Activated CD8-positive, alpha-beta memory T cell treated with anti-CD3 and anti-CD28 coated beads for 36 hours (primary cell): ENCODE data around the gene IKZF2. TPM values are rescaled to one million over a fixed set of nuclear protein-coding genes. Genes with fewer than 3 reads are reported as not detected.

Experiments
- CTCF ChIA-PET: fragments of 350-600 bp; sonication (Branson Sonifier 250); formaldehyde crosslinking; loops from one replicate; lab custom pipeline; 2021; ENCODE audit warnings: antibody characterized with exemption; lab: Charles Lee
- POLR2A ChIA-PET: fragments of 350-600 bp; sonication (Branson Sonifier 250); formaldehyde crosslinking; loops from one replicate; lab custom pipeline; 2021; ENCODE audit warnings: antibody characterized with exemption; lab: Charles Lee
- total RNA-seq, 2 experiments: library from RNA; stranded (reverse); gene quantifications; one replicate each; pipeline ENCODE4 v1.2.3, GENCODE V29; 2021

Gene IKZF2
- total RNA-seq, 2 experiments from 2014 or later = 8.3 to 8.8 TPM

DNA sequence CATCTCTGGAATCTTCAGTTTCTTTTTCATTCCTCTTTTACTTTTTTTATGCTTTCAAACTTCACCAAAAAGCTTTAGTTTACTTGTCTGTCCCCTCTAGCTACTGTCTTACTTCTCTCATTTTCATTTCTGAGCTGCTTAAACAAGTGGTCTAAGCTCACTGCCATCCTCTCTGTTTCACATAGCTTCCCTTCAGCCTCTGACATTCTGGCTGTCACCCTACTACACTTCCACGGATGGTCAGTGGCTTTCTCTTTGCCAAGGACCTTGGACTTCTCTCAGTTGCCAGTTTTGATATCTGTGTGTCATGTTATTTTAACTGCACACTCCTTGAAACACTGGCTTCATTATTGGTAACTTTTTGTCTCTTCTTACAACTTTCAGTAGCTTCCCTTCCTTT is 176.1 kb downstream of the IKZF2 start:
- ChIA-PET POLR2A (no interaction called here), CTCF (no interaction called here)

DNA sequence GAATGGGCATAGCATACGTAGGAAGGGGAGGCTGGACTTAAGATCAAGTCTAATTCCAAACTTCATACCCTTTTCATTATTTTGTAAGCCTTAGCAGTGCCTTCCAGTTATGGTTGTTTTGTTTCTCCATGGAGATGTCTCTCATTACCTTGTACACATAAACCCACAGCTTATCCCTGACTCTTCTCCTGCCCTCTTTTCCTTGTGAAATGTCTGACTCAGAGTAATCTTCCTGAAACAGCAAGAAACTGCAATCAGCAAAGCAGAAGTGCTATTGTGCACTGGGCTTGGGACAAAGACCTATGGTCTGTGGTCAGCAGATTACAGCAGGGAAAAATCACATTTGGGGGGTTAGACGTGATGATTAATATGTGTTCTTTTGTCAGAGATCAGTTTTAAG is 176.7 kb downstream of the IKZF2 start:
- POLR2A ChIA-PET = no interaction called here

DNA sequence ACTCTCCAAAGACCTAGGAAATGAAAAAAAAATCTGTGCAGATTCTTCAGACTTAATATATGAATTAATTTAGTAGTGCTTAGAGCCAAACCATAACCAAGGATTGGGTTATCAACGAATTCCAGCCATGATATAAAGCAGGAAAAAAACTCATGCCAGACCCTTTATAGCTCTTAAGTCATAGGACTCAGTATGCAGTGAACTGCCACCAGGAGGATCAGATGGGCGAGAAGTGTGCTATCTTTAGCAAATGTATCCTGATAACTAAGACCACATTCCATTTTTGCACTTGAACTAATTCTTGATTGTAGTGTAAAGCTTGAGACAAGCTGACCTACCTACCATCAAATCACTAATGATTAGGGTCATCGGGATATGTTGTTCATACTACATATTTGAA is 178.1 kb downstream of the IKZF2 start:
- CTCF ChIA-PET = no interaction called here
- POLR2A ChIA-PET = no interaction called here

More for the DNA sequence above, 176.7 kb downstream of the IKZF2 start:
- CTCF ChIA-PET = no interaction called here

DNA sequence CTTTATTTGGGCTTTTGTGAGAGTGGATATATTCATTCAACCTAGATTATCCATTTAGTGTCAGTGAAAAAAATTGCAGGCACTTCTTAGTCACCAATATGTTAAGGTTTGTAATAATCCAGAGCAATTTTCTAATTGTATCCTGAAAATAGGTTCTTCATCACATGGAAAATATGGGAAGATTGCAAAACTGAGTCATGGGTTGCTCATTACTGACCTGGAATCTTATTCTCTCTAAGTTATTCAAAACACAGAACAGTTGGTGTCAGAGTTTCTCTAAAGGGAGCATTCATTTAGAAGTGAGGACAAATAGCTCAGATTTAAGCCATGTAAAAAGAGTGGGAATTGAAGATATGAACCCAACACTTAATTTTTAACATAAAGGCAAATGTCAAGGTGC is 181.3 kb downstream of the IKZF2 start:
- ChIA-PET CTCF (no interaction called here), POLR2A (no interaction called here)

DNA sequence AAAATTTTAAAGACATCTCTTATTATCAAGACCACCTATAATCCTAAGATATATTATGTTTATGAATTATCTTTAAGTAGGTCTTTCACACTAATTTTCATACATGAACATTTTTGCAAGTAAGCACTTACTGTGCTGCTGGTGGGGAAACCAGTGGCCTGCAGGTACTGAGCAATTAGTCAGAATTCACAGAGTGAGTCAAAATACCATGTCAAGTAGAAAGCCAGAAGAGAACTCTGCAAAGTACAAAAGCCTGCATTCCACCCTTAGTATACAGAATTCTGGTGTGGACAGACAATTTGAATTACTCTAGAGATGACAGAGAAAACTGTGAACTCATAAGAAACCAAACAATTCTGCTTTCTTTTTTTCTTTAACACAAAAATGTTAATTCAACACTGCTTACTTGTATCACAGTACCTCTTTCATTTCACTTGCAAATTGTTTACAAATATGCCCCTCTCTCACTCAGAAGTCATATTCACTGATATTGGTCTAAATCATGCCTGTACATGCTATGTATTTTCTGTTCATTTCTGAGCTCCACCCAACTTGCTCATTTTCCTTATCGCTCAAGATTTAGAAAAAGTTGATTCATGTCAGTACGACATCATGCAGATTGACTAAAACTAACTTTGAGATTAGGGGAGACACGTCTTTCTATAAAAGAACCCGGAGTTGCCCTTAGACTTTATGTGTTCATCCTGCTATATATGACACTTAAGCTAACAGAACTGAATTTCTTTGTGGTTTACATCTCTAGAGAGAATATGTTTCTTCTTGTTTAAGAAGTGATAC is 182.9 kb downstream of the IKZF2 start:
- ChIA-PET POLR2A (no interaction called here), CTCF (interaction anchor here (1.7 kb wide), 1 partner anchor 15 kb away, joined by 5 read pairs; no protein-coding TSS in a partner anchor)

DNA sequence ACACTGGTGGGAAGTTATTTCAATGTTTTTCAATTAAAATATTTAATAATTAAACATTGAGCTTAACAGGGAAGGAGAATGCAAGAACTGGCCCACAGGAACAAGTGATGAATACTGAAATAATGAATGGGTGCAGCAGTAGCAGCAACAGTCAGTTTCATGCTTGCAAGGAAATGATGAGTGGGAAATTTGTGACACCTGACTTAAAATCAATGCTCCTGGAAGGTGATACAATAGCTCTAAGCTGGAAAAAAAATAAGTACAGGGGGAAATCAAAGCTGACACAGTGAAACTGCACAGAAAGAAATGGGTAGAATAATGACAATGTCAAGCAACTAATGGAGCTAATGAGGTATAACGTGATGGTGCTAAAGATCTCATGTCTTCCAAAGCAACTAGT is 184.5 kb downstream of the IKZF2 start:
- ChIA-PET CTCF (no interaction called here), POLR2A (no interaction called here)

DNA sequence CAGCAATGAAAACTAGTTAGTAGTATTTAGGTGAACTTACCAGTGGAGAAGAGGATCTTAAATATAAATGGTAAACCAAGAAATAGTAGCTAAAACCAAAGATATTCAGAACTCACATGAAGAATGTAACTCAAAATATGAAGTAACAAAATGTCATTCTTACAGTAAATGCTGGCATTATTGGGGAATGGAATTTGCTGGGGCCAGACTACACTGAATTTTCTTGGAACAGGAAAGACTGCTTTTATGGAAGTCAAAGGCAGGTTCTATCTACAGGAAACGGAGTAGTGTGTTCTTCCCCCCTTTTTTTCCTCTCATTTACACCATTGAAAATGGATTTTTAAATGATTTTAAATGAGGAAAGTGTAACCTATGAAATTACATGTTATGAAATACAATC is 188.7 kb downstream of the IKZF2 start:
- ChIA-PET POLR2A (no interaction called here), CTCF (no interaction called here)

DNA sequence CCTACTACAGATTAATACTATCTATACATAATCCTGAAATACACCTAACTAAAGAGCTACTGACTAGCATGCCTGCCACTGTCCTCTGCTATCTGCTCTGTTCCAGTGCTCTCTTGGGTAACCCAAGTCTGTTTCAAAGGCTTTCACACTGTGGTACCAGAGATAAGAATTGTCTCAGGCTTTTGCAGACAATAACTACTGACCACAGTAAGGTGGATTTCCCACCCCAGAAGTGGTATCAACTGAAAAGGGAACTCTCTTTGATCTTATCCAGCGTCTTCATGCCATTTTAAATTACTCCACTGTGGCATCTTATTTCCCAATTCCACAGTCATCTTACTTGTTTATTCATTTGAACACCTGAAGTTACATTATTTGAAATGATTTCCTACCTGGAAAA is 190.2 kb downstream of the IKZF2 start:
- CTCF ChIA-PET = no interaction called here
- POLR2A ChIA-PET = no interaction called here

DNA sequence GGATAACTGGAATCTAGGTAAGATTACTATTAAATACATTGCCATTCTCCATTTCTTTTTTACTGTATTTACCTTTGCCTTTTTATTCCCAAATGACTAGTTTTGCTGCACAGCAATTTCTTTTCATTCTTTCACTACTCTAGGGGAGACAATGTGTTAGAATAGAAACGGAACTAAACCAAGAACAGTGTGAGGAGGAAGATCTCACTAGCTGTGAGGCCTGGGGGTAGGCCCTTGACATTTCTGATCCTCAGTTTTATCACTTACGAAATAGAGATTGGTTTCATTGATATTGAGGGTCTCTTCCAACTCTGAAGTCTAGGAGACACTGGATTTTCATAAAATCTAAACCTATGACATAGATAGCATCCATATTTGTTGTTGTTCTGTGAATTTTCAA is 191.1 kb downstream of the IKZF2 start:
- ChIA-PET POLR2A (no interaction called here), CTCF (no interaction called here)

DNA sequence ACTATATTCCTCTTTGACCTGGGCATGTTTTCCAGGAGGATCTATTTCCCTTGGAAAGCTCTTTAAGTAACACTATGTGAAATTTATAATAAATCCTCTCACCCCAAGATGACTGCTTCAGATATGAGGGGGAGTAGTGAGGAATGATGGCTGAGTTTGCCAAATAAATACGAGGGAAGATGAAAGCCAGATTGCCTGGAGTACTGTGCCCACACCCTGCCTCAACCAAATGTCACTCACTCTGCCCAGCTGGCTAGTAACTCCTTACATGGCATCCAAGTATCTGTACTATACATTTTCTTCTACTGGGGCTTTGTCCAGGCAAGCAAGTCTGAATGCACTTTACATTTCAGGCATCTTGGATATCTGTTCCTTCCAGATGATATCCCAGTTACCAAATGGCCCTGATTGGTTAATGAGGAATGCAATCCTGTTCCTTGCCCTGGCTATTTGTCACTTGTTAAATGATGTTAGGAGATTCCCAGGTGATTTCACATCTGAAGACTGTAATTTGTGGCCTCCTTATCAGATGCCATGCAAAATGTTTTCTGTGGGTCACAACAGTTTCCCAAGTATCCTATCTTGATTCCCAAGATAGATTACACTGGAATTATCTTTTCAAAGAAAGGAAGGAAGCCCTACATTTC is 191.8 kb downstream of the IKZF2 start:
- ChIA-PET CTCF (no interaction called here), POLR2A (no interaction called here)

DNA sequence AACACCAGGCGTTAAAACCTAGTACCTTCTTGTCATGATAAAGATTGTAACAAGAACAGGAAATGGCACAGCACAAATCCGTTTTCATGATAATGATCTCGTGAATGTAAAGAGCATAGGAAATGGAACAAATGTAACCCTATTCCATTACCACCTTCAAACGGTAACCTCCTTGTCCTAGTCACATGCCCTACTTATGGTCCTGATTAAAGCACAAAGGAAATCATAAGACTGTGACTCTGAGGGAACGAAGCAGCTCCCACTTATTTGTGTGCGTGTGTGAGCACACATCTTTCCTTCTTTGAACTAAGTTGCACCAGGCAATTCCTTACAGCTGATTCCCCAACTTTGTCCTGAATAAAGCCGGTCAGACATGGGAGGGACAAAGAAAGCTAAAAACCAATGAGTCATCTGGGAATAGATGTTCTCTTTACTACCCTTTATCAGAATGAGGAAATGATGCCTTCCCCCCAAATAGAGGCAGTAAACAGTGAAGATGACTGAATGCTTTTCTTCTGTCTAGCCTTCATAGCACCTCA is 192.6 kb downstream of the IKZF2 start:
- ChIA-PET CTCF (no interaction called here), POLR2A (no interaction called here)

DNA sequence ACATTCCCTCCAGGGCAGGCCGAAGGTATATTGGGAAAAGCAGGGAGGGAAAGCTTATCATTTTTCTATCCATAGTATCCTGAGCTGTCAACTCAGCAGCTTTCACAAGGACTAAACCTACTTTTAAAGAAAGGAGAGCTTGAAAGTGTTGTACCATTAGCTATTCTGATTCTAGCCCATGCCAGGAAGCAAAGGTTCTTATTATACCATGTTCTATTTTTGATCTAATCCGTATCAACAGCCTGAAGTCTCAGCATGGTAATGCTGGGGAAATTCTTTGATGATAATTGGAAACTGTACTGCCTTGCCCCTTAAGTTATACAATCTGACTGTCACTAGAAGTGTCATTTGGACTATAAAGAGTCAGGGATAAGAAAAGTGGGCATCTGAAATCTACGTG is 193.3 kb downstream of the IKZF2 start:
- POLR2A ChIA-PET = no interaction called here

DNA sequence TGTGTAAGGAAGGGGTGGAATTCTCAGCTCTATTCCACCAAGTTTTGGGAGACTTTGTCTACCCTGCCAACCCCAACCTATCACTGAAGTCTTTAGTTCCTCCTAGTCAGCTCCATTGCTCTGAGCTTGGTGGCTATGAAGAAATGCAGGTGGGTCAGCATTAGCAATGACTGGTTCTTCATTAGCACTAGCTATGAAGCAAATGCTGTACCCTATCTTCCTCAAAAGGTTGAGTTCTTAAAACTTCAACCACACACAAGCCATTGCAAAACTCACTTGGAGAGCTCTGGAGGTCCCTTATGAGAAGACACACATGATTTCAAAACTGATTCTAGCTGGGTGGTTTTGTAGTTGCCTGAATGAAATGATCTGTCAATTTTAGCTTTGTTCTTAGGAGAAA is 193.8 kb downstream of the IKZF2 start:
- CTCF ChIA-PET = no interaction called here
- POLR2A ChIA-PET = no interaction called here

More for the DNA sequence above, 193.3 kb downstream of the IKZF2 start:
- CTCF ChIA-PET = no interaction called here

DNA sequence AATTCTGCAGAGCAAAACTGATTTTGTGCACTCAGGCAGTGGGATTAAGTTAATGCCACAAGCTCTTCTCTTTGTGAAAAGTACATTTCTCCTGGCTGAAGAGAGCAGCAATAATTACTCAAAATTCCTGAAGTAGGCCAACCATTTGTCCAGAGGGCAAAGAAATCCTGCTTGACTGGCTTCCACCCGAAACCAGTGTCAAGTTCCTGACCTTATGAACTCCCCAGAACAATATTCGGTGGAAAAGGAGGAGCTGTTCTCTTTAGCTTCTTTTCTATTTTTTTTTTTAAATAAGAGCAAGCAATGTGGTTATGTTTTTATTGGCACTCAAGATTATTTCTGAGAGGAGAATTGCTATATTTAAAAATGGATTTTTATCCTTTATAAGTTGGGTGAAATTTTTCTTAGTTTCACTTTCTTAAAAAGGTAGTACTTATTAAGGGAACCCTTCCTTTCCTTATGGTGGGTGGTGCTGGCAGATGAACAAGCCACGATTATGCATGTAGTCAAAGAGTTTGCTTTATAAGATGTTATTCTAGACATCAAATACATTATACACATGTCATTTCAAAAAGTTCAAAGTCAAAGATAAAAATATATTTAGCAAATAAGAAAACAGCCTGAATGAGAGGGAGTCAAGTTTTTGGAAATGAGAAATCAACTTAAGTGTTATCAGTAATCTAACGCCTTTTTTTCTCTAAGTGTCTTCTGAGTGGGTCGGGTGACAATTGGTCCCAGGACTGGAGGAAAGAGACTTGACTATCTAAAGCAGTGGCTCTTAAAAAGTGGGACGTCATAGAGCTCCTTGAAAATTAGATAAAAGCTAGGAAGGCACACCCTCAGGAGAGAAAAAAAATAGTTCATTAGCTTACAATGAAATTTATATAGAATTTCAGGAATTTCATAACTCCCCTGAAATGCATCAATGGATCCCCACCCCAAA is 194.5 kb downstream of the IKZF2 start:
- ChIA-PET CTCF (no interaction called here), POLR2A (no interaction called here)

DNA sequence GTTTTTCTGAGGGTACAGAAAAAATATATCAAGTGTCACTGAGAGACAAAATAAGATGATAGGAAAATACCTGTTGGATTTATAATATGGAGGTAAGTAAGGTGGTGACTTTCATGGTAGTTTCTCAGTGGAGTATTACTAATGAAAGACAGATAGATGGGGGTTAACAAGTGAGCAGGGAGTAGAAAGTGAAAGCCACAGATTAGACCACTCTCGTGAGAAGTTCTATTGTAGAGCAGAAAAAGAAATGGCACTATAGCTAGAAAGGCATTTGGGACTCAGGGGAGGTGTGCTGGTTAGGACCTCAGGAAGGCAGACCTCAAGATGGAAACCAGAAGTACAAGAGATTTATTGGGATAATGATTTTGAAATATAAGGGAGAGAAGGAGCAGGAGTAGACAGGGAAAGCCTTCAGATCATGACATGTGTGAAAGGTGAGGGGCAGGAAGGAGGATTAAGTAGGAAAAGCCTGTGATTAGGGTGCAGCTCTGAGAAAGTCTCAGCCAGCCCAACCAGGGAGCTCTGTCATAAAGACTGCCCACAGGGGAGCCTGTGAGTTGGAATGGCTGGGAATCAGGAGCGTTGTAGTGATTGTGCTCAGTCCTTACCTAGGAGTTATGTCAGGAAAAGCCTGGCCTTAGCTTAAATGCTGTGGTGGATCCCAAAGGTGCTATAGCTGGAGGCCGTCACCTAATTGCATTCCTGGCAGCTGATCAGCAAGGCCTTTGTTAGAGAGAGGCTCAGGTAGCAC is 198.1 kb downstream of the IKZF2 start:
- POLR2A ChIA-PET = no interaction called here
- CTCF ChIA-PET = interaction anchor here (0.9 kb wide), 1 partner anchor 15 kb away, joined by 5 read pairs; no protein-coding TSS in a partner anchor

DNA sequence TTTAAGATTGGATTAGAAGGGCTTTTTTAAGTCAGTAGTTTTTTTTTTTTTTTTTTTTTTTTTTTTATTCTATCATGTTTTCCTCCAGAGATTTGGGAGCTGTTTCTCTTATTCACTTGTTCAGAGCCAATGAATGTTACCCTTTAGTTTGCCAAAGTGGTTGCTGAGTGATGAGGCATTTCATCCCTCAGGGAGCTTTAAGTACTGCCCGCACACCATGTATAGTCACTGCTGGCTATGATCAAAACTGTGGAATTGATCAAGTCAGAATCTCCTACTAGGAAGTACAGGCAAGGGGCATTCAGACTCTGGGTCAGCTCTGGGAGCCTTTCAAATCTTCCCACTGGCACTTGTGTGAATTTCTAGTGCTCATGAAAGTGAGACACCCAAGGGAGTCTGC is 201.6 kb downstream of the IKZF2 start:
- ChIA-PET CTCF (interaction anchor here (0.6 kb wide), 1 partner anchor 647 kb away, joined by 3 read pairs; no protein-coding TSS in a partner anchor), POLR2A (no interaction called here)
